Stimulated activated CD8-positive, alpha-beta memory T cell treated with anti-CD3 and anti-CD28 coated beads, Interleukin-12 subunit alpha, Interleukin-12 subunit beta, amount 100 ng/mL, for 4 hours (primary cell): Measurements from ENCODE around the gene TSR3.

Experiments used
- DNase-seq: peaks from one replicate; pipeline ENCODE4 v3.0.0-alpha.2; 2020; ENCODE audit warnings: low read depth

TSR3 gene

GRCh38 chr16:1377406-1378010 is 25.8 kb upstream of the TSR3 start:
- no peak for DNase-seq

GRCh38 chr16:1375741-1376410 is 24.2 kb upstream of the TSR3 start:
- DNase-seq: no peak

GRCh38 chr16:1375298-1375640 is 23.6 kb upstream of the TSR3 start:
- DNase-seq: no peak

DNA sequence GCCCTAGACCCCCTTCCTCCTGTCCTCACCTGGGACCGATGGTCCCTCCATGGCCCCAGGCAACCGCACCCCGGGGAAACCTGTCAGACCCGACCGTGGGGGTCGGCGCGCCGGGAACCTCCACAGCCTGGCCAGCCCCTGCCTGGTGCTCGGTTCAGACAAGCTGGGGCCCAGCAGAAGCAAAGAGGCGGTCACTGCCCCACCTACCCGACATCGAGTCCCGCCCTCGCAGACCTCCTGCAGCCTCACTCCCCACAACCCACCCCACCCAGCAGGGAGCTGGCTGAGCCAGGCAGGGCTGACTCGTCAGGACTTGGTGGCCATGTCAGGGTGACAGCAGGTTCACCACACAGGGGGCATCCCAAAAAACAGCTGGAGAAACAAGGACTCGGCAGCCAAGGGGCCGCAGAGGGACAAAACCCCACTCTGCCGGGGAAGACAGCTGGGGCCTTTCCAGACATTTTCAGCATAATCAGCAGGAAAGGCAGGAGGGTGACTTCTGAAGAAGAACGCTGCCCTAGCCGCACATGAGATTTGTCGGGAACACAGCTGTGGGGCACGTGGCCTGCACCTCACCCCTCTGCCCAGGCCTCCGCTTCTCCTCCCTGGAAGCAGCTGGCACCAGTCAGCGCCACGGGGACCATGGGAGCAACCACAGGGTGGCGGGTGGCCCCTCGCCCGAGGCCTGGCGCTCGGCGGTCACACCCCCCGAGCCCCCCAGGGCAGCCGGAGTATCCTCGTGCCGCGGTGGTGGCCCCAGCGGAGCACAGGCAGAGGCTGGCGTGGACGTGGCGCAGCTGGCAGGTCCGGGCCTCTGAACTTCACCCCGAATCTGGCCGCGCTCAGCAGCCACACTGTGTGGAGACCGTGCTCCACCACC is 23.0 kb upstream of the TSR3 start:
- DNase-seq: no peak

GRCh38 chr16:1372292-1372950 is 20.7 kb upstream of the TSR3 start:
- no peak for DNase-seq

DNA sequence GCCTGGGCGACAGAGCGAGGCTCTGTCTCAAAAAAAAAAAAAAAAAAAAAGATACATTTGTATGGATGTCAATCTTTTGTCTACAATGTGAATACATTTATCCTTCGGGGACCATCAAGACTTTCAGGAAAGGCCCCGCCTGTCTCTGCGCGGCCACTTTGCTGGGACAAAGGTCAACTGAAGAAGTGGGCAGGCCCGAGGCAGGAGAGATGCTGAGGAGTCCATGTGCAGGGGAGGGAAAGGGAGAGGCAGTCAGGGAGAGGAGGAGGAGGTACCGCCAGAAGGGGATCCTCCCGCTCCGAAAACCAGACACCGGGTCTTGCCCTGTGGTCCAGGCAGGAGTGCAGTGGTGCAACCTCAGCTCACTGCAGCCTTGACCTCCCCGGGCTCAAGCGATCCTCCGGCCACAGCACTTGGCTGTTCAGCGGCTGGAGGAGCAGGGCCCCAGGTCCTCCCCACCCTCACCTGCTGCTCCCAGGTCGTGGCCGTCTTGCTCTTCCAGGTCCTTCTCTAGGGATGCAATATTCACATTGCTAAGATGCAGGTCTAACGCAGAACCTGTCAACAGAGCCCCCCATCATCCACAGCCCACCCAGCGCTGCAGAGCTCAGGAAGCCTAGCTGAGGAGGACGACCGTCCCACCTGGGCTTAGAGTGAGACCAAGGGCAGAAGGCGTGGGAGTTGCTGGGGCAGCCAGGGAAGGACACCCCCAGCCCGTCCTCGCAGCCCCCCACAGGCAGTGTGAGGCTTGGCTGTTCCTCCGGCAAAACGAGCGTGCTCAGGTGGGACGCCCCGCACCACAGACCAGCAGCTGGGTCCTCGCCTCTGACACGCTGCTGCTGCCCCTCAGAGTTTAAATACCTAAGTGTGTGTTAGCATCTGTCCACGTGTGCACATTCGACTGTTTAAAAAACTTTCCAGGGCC is 19.6 kb upstream of the TSR3 start:
- DNase-seq: no peak

DNA sequence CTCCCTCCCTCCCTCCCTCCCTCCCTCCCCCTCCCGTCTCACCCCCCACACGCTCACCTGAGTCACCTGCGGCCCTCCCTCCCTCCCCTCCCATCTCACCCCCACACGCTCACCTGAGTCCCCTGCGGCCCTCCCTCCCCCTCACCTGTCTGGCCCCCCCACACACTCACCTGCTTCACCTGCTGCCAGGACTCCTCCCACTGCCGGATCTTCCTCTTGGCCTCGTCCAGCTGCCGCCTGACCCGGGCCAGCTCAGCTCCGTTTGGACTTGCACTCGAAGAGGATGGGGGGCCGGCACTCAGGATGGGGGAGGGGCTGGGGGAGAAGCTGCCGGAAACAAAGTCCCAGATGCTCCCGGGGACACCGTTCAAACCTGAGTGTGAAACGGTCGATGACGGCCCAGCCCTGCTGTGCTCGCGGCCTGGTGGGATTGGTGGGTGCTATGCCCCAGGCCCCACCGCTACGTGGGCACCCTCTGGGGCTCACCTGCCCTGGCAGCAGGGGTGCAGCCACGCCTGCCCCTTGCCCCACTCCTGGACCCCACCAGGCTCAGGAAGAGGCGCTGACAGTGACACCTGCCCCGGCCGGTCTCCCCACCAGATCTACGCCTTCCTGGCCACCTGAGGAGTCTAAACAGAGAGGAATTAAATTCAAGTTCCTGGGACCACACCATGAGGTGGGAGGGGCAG is 16.0 kb upstream of the TSR3 start:
- DNase-seq: no peak

DNA sequence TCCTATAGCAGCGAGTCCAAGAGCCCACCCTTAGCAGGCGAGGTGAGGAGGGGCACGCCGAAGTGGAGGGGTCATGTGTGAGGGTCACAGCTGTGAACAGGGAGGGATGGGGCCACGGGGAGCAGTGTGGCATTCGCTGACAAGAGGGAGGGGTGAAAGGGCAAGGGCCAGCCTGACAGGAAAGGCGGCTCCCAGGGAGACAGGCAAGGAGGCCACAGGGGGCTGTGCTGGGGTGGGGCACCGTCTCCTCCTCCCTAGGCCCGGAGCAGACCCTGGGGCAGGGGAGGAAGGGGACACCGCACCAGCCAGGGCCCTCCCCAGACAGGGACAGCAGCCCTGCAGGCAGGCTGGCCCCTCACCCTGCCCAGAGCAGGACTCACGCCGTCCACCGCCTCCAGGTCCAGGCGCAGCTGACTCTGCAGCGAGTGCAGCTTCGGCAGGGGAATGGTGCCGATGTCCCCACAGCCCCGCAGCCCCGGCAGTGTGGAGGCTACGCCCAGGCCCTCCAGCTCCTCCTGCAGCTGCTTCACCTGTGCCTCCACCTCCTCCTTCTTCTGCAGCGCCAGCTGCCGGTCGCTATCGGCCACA is 15.1 kb upstream of the TSR3 start:
- DNase-seq: no peak

GRCh38 chr16:1366060-1366711 is 14.5 kb upstream of the TSR3 start:
- DNase-seq: no peak

GRCh38 chr16:1364510-1364909 is 12.8 kb upstream of the TSR3 start:
- no peak for DNase-seq

DNA sequence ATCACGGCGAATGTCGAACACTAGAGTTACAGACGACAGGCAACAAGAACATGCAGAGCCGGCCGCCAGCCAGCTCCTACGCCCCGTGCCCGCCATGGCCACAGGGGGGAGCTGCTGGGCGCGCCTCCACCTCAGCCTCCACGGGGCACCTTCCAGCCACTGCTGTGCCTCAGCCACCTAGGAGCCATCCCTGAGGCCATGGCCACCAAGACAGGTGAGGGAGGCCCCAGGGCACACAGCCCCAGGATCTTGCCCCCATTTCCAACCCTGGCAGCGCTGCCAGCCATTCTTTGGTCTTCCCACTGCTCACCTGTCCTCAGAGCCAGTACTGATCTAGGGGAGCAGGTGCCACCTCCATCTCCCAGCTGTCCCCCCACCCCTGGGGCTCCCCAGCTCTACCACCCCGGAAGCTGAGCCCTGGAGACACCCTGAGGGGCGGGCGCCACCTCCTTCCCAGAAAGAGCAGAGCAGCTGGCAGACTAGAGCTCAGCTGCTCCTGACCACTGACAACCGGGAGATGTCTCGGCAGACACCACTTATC is 11.9 kb upstream of the TSR3 start:
- DNase-seq: peak; percentile 45

DNA sequence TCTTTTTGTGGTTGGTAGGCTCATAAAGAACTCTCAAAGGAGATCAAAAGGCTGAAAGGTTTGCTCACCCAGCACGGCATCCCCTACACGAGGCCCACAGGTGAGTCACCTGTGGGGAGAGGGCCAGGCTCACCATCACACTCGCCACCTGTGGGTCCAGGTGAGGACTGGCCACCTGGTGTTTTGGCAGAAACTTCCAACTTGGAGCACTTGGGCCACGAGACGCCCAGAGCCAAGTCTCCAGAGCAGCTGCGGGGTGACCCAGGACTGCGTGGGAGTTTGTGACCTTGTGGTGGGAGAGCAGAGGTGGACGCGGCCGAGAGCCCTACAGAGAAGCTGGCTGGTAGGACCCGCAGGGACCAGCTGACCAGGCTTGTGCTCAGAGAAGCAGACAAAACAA is 11.1 kb upstream of the TSR3 start:
- no peak for DNase-seq

DNA sequence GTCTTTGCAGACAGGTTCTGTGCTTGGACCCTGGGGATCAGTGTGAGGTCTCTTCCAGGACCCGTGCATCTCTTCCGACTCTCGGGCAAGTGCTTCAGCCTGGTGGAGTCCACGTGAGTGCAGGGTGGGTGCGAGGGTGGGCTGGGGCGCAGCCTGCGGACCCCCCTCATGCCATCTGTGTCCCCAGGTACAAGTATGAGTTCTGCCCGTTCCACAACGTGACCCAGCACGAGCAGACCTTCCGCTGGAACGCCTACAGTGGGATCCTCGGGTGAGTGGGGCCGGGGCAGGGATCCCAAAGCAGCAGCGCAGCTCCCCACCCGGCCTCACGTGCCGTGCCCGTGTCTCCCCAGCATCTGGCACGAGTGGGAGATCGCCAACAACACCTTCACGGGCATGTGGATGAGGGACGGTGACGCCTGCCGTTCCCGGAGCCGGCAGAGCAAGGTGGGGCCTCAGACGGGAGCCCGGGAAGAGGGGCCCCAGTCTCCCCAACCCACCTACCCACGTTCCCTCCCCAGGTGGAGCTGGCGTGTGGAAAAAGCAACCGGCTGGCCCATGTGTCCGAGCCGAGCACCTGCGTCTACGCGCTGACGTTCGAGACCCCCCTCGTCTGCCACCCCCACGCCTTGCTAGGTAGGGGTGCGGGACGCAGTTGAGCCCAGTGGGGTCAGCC is 10.1 kb upstream of the TSR3 start:
- DNase-seq: no peak

DNA sequence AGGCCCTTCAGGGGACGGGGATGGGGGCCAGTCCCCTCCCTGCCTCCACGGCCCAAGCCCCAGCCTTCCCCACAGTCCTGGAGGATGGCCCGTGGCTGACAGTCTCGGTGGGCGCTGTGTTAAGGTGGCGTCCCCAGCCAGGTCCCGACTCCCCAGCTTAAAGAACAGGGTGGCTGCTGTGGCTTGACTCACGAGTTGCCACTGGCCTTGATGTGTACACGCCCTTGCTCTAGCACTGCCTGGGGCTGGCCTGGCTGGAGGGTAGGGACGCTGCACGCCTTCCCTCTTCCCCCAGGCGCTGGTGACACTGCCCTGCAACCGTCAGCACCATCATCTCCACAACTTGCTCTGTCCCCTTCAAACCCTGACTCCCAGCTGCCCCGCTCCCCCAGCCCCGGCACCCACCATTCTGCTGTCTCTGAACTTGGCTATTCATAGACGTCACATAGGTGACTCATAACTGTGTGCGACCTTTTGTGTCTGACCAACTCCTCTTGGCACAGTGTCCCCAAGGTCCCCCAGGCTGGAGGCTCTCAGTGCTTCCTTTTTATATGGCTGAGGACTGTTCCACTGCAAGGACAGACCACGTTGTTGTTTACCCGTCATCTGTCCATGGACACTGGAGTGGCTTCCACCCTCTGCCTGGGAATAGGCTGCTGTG is 6.4 kb upstream of the TSR3 start:
- DNase-seq: no peak

DNA sequence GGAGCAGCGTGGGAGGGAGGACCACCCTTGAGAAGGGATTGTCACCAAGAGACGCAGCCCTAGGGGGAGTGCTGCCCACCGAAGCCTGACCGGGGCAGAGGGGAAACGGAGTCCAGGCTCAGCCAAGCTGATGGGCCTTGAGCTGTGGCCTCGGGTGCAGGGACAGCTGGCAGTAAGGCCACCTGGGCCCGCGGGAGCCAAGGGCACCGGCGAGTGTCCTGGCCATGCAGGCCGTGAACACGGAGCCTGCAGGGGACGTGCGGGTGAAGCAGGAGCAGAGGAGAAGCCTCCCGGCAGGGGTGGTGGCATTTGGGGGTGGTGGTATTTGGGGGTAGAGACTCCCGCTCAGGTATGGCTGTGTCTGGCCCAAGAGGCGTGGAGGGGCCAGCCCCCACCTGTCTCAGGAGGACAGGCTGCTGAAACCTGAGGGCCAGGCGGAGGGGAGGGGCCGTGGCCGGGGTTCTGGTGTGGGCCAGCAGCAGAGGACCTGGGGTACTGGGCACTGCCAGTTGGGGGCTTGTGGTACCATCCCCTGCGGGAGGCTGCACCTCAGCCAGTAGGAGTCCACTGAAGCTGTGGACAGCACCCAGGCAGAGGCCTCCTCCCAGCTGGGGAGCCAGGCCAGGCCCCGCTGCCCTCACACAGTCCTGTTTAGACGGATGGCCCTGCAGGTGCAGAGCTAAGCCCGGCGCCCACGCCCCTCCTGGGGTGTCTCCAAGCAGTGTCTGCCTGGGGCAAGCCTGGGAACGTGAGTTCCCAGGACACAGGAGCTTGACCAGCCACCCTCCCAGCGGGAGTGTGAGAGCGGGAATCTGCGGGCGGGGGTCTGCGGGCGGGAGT is 4.6 kb upstream of the TSR3 start:
- no peak for DNase-seq

DNA sequence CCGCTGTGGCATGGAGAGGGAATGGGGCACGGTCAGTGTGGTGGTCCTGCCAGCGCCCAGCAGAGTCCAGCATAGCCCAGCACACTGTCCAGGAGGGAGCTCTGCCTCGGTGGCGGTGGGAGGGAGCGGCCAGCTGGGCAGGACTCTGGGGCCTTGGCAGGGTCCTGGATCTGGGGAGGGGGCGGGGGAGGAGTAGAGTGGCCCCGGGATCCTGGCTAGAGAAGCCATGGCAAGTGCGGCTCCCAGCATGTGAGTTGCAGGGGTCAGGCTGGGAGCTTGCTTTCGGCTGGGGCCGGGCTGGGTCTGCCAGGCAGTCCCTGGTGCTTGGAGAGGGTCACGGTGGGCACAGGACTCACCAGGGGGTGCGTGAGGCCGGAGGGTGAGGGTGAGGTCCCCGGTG is 3.9 kb upstream of the TSR3 start:
- no peak for DNase-seq

- DNase-seq: no peak
Measured at GRCh38 chr16:1354815-1355540, 3.3 kb upstream of the TSR3 start.
